A549 (cell line): ENCODE results near the gene CTIF. TPM values are rescaled to one million over a fixed set of nuclear protein-coding genes. Genes with fewer than 3 reads are reported as not detected.

ENCODE experiments used
- ATAC-seq, 2 experiments: fragments of 200-7000 bp in 1 of 2; fragments of >200 bp in 1 of 2; cut with Nextera tagmentation in 1 of 2; cut with Tn5 transposase in 1 of 2; 3 replicates each; pipeline versions ENCODE4 v1.8.0 to v1.9.1; 2018 to 2020; ENCODE audit warnings: mild to moderate bottlenecking in 1 of 2, moderate library complexity in 1 of 2
- CTCF ChIA-PET: fragments of 300-600 bp; sonication (Branson Sonifier 250); formaldehyde crosslinking; extraction: SDS; loops from one replicate; lab custom pipeline; 2021; ENCODE audit warnings: antibody characterized with exemption, inconsistent platforms; lab: Yijun Ruan, JAX
- POLR2A ChIA-PET: fragments of 350-600 bp; formaldehyde crosslinking; extraction: SDS; loops from one replicate; lab custom pipeline; 2021; ENCODE audit warnings: antibody characterized with exemption, inconsistent platforms; lab: Yijun Ruan, JAX
- DNase-seq, 2 experiments: peaks; one replicate each; pipeline versions ENCODE4 v3.0.0 to v3.0.0-alpha.2; 2011 to 2016; ENCODE audit warnings: low read depth in 1 of 2, low spot score in 1 of 2
- FAIRE-seq: peaks from 2 replicates; lab custom pipeline; 2011; peaks lifted over from hg19 to GRCh38; lab: Jason Lieb, UNC
- H3K27ac ChIP-seq, 2 experiments: fragments of >200 bp; sonication (Bioruptor Twin); formaldehyde crosslinking; 3 replicates each; pipeline ENCODE4 v1.5.1; 2016 to 2017
- H3K4me1 ChIP-seq: fragments of >200 bp; sonication (Bioruptor Twin); formaldehyde crosslinking; 3 replicates; pipeline ENCODE4 v1.6.1; 2016
- H3K4me2 ChIP-seq: fragments of >200 bp; sonication (Bioruptor Twin); formaldehyde crosslinking; 3 replicates; pipeline ENCODE4 v1.6.1; 2016
- H3K4me3 ChIP-seq: fragments of >200 bp; sonication (Bioruptor Twin); formaldehyde crosslinking; 3 replicates; pipeline ENCODE4 v1.5.1; 2016
- H3K9me3 ChIP-seq: fragments of >200 bp; sonication (Bioruptor Twin); formaldehyde crosslinking; 3 replicates; pipeline ENCODE4 v1.6.1; 2016
- BHLHE40 ChIP-seq: IDR thresholded peaks from 2 replicates; pipeline ENCODE4 v1.6.1; 2012; ENCODE audit warnings: low read depth, low read length, inconsistent platforms
- CBX2 ChIP-seq: fragments of 200-600 bp; sonication (generic); IDR thresholded peaks from 2 replicates; pipeline ENCODE4 v1.6.1; 2016; ENCODE audit warnings: low read depth, mild to moderate bottlenecking, borderline replicate concordance
- CHD4 ChIP-seq: fragments of 200-600 bp; sonication (generic); IDR thresholded peaks from 2 replicates; pipeline ENCODE4 v1.6.1; 2016; ENCODE audit warnings: antibody characterized with exemption, mild to moderate bottlenecking, borderline replicate concordance
- EHF ChIP-seq: fragments of 250-450 bp; sonication (Bioruptor Pico); IDR thresholded peaks from 2 replicates; pipeline ENCODE4 v1.5.0; 2020; ENCODE audit warnings: mild to moderate bottlenecking
- EHMT2 ChIP-seq: fragments of 200-600 bp; sonication (generic); IDR thresholded peaks from 2 replicates; pipeline ENCODE4 v1.6.1; 2016; ENCODE audit warnings: antibody characterized with exemption, low read depth, mild to moderate bottlenecking, moderate library complexity
- FOXS1 ChIP-seq: fragments of 250-450 bp; sonication (Bioruptor Pico); IDR thresholded peaks from 2 replicates; pipeline ENCODE4 v1.5.0; 2020; ENCODE audit warnings: mild to moderate bottlenecking, moderate library complexity
- HEYL ChIP-seq: fragments of 250-450 bp; sonication (Bioruptor Pico); IDR thresholded peaks from 2 replicates; pipeline ENCODE4 v1.8.0; 2021; ENCODE audit warnings: mild to moderate bottlenecking, moderate library complexity
- HOXB5 ChIP-seq: fragments of 250-450 bp; sonication (Bioruptor Pico); IDR thresholded peaks from 2 replicates; pipeline ENCODE4 v1.5.0; 2020; ENCODE audit warnings: mild to moderate bottlenecking, moderate library complexity
- MAFK ChIP-seq: fragments of 450-650 bp; IDR thresholded peaks from 2 replicates; pipeline ENCODE4 v1.6.1; 2014; ENCODE audit not compliant: partially characterized antibody
- NPAS2 ChIP-seq: fragments of 250-450 bp; sonication (Bioruptor Pico); IDR thresholded peaks from 2 replicates; pipeline ENCODE4 v1.8.0; 2022; ENCODE audit warnings: mild to moderate bottlenecking, moderate library complexity, borderline replicate concordance
- NR3C1 ChIP-seq: fragments of >200 bp; sonication (Bioruptor Twin); formaldehyde crosslinking; IDR thresholded peaks from 3 replicates; pipeline ENCODE4 v1.6.1; 2017
- POLR2A ChIP-seq: IDR thresholded peaks from 2 replicates; pipeline ENCODE4 v1.6.1; 2012; ENCODE audit warnings: mild to moderate bottlenecking, low read length
- POLR2AphosphoS2 ChIP-seq: conservative IDR thresholded peaks from 2 replicates; pipeline ENCODE4 v1.6.1; 2012; ENCODE audit warnings: low read length, improper control_type of control experiment, inconsistent platforms
- RARB ChIP-seq: fragments of 250-450 bp; sonication (Bioruptor Pico); IDR thresholded peaks from 2 replicates; pipeline ENCODE4 v1.8.0; 2021; ENCODE audit warnings: mild to moderate bottlenecking, moderate library complexity
- RFX5 ChIP-seq: fragments of 450-650 bp; IDR thresholded peaks from 2 replicates; pipeline ENCODE4 v1.7.1; 2014; ENCODE audit warnings: antibody characterized with exemption, mild to moderate bottlenecking, moderate library complexity
- SREBF2 ChIP-seq: fragments of 450-650 bp; IDR thresholded peaks from 2 replicates; pipeline ENCODE4 v1.6.1; 2014; ENCODE audit warnings: mild to moderate bottlenecking, moderate library complexity
- ZC3H11A ChIP-seq: fragments of 450-650 bp; IDR thresholded peaks from 2 replicates; pipeline ENCODE4 v1.6.1; 2014; ENCODE audit warnings: antibody characterized with exemption, mild to moderate bottlenecking
- ZFP36 ChIP-seq: fragments of 450-650 bp; IDR thresholded peaks from 2 replicates; pipeline ENCODE4 v1.6.1; 2014; ENCODE audit warnings: borderline replicate concordance; ENCODE audit not compliant: partially characterized antibody
- ZSCAN20 ChIP-seq: fragments of 250-450 bp; sonication (Bioruptor Pico); IDR thresholded peaks from 2 replicates; pipeline ENCODE4 v1.8.0; 2022; ENCODE audit warnings: mild to moderate bottlenecking, moderate library complexity
- WGBS: methylation state at CpG from one replicate; pipeline ENCODE4 v1.1.6; 2017; ENCODE audit errors: missing lambda C conversion rate; 5-methylcytosine and 5-hydroxymethylcytosine counted together
- polyA plus RNA-seq, 4 experiments: library from polyadenylated mRNA; depleted of rRNA in 3 of 4; stranded (reverse); fragments of >200 nt; fragmentation: RNase III in 1 of 4; extraction: RNeasy Plus Mini Kit Qiagen cat#74134 plus additional on column Dnase treatment in 1 of 4; gene quantifications; 2 replicates in 3 of 4; 3 replicates in 1 of 4; pipeline ENCODE4 v1.2.3, GENCODE V29; 2011 to 2017
- TF ChIP-seq, protein P1 (sequence below): fragments of 200-600 bp; sonication (generic); IDR thresholded peaks from 2 replicates; pipeline ENCODE4 v1.6.1; 2016; ENCODE audit warnings: antibody characterized with exemption, mild to moderate bottlenecking, moderate library complexity
- TF ChIP-seq, protein P2 (sequence below): fragments of 250-450 bp; sonication (Bioruptor Pico); IDR thresholded peaks from 2 replicates; pipeline ENCODE4 v1.5.0; 2021; ENCODE audit warnings: mild to moderate bottlenecking, moderate library complexity, borderline replicate concordance
- TF ChIP-seq, protein P3 (sequence below): fragments of >200 bp; sonication (Bioruptor Twin); formaldehyde crosslinking; IDR thresholded peaks from 3 replicates; pipeline ENCODE4 v1.6.1; 2016

Gene CTIF
- polyA plus RNA-seq, 2 of the 4 experiments (the other 2 are of a cell fraction), result 17.0 to 24.7 TPM

DNA sequence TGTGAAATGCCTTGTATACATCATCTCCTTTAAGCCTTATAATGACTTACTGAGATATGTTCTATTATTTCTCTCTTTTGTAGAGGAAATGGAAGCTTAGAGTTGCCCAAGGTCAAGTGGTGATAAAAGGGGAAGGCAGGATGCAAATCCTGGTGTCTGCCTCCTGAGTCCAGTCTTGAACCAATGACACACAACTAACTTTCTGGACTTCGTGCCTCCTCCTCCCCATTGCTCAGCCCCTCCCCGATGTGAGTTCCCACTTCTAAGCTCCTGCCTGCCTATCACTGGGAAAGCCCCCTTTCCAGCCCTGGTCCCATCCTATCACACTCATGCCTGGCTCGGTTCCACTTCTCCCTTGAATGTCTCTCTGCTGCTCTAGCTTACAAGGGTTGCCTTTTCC, 6.9 kb upstream of the CTIF start (continued):
- TF ChIP-seq, protein P1, sequence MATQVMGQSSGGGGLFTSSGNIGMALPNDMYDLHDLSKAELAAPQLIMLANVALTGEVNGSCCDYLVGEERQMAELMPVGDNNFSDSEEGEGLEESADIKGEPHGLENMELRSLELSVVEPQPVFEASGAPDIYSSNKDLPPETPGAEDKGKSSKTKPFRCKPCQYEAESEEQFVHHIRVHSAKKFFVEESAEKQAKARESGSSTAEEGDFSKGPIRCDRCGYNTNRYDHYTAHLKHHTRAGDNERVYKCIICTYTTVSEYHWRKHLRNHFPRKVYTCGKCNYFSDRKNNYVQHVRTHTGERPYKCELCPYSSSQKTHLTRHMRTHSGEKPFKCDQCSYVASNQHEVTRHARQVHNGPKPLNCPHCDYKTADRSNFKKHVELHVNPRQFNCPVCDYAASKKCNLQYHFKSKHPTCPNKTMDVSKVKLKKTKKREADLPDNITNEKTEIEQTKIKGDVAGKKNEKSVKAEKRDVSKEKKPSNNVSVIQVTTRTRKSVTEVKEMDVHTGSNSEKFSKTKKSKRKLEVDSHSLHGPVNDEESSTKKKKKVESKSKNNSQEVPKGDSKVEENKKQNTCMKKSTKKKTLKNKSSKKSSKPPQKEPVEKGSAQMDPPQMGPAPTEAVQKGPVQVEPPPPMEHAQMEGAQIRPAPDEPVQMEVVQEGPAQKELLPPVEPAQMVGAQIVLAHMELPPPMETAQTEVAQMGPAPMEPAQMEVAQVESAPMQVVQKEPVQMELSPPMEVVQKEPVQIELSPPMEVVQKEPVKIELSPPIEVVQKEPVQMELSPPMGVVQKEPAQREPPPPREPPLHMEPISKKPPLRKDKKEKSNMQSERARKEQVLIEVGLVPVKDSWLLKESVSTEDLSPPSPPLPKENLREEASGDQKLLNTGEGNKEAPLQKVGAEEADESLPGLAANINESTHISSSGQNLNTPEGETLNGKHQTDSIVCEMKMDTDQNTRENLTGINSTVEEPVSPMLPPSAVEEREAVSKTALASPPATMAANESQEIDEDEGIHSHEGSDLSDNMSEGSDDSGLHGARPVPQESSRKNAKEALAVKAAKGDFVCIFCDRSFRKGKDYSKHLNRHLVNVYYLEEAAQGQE, result no peak
- no peak for TF ChIP-seq ZSCAN20

DNA sequence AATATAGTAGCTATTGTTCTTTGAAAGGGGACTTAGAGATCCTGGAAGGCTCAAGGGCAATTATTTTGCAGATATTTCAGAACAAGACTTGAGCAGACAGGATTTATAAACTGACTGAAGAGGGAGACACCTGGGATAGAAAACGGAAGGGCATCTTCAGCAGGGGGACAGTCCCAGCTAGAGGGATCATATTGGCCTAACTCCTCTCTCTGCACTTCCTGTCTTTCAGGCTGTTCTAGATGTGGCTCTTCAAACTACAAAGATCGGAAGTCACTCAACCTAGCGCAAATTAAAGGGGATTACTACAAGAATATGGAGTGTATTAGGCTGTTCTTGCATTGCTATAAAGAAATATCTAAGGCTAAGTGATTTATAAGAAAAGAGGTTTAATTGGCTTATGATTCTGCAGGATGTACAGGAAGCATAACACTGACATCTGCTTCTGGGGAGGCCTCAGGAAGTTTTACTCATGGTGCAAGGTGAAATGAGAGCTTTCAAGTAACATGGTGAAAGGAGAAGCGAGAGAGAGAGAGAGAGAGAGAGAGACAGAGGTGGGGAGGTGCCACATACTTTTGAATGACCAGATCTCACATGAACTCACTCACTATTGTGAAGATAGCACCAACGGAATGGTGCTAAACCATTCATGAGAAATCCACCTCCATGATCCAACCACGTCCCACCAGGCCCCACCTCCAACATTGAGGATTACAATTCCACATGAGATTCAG, 5.3 kb upstream of the CTIF start:
- DNase-seq (no peak), FAIRE-seq (no peak), ATAC-seq (no peak)
- WGBS, result 83% methylated on average over 6 of the region's 6 CpGs
- Histone ChIP-seq H3K27ac (0 out of 6 replicates have a peak overlapping the region, but pooled peaks of 1 of the 2 experiments have one; percentile 1), H3K4me2 (no peak overlapping the region), H3K9me3 (no peaks in the 10 kb centered on the region), H3K4me1 (peaks cover 26% of the 10 kb centered on the region), H3K4me3 (no peak overlapping the region)
- TF ChIP-seq EHF (CRISPR knock-in tag), result no peak
- TF ChIP-seq RFX5, result no peak
- TF ChIP-seq EHMT2, result no peak
- no peak for TF ChIP-seq MAFK
- no peak for TF ChIP-seq RARB (CRISPR knock-in tag)
- TF ChIP-seq CHD4, result no peak
- TF ChIP-seq, protein P2, sequence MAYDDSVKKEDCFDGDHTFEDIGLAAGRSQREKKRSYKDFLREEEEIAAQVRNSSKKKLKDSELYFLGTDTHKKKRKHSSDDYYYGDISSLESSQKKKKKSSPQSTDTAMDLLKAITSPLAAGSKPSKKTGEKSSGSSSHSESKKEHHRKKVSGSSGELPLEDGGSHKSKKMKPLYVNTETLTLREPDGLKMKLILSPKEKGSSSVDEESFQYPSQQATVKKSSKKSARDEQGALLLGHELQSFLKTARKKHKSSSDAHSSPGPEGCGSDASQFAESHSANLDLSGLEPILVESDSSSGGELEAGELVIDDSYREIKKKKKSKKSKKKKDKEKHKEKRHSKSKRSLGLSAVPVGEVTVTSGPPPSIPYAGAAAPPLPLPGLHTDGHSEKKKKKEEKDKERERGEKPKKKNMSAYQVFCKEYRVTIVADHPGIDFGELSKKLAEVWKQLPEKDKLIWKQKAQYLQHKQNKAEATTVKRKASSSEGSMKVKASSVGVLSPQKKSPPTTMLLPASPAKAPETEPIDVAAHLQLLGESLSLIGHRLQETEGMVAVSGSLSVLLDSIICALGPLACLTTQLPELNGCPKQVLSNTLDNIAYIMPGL, result no peak
- TF ChIP-seq POLR2A, result no peak
- TF ChIP-seq FOXS1 (CRISPR knock-in tag), result no peak
- TF ChIP-seq, protein P3, sequence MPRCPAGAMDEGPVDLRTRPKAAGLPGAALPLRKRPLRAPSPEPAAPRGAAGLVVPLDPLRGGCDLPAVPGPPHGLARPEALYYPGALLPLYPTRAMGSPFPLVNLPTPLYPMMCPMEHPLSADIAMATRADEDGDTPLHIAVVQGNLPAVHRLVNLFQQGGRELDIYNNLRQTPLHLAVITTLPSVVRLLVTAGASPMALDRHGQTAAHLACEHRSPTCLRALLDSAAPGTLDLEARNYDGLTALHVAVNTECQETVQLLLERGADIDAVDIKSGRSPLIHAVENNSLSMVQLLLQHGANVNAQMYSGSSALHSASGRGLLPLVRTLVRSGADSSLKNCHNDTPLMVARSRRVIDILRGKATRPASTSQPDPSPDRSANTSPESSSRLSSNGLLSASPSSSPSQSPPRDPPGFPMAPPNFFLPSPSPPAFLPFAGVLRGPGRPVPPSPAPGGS, result no peak
- TF ChIP-seq CBX2, result no peak
- TF ChIP-seq NR3C1, result no peak
- no peak for TF ChIP-seq BHLHE40
- TF ChIP-seq HOXB5 (CRISPR knock-in tag), result no peak
- no peak for TF ChIP-seq NPAS2 (CRISPR knock-in tag)
- POLR2A ChIA-PET, result no interaction called here
- CTCF ChIA-PET, result no interaction called here

DNA sequence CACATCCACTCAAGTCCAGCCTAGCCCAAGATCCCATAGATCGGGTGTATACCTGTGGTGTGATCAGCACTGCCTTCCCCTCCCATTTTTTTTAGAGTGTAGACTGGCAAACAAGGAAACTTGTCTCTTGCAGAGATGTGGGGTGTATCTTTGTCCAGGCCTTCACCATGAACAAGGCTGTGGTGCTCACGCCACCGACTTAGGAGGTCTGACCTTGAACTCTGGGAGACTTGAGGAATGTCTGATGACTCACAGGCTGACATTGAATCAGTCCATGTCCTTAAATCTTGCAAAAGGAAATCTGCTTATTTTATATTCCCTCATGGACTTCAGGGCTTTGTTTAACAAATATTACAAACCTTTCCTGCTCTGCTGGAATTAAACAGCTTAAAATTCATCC, 4.5 kb upstream of the CTIF start:
- H3K9me3 ChIP-seq, result no peaks in the 10 kb centered on the region
- ATAC-seq (no peak), DNase-seq (peak in 1 of 2 experiments; percentile 22)
- POLR2A ChIA-PET, result no interaction called here
- peak overlapping the region; percentile 22; the same call in 2 of the 3 replicates for H3K4me2 ChIP-seq
- WGBS, result 70% methylated on average over 3 of the region's 3 CpGs
- H3K27ac ChIP-seq, result peak overlapping the region; percentile 38 to 43; a peak in 1 of 6 replicates
- peaks cover 25% of the 10 kb centered on the region for H3K4me1 ChIP-seq
- no peak overlapping the region for H3K4me3 ChIP-seq
- TF ChIP-seq ZSCAN20 (no peak), ZC3H11A (no peak), RFX5 (no peak), SREBF2 (no peak), ZFP36 (no peak), POLR2AphosphoS2 (no peak), MAFK (no peak), HEYL (CRISPR knock-in tag) (no peak)
- TF ChIP-seq, all 56 proteins: peak for 0
- CTCF ChIA-PET, result no interaction called here
- no peak for FAIRE-seq
